Stomach smooth muscle (tissue), 2 donors: ENCODE measurements around the gene MAP3K5.

Experiments used
- H3K27ac ChIP-seq: one replicate; pipeline ENCODE4 v1.7.0; 2013; ENCODE audit warnings: mild to moderate bottlenecking, low read length, inconsistent platforms
- H3K27me3 ChIP-seq, 2 donors: one replicate each; pipeline ENCODE4 v1.7.0; 2013; ENCODE audit warnings: low read length in 2 of 2; ENCODE audit not compliant: insufficient read depth in 2 of 2, control insufficient read depth in 1 of 2
- H3K36me3 ChIP-seq, 2 donors: one replicate each; pipeline ENCODE4 v1.7.0; 2013; ENCODE audit warnings: low read length in 2 of 2; ENCODE audit not compliant: control insufficient read depth in 2 of 2, insufficient read depth in 2 of 2
- H3K4me1 ChIP-seq: one replicate; pipeline ENCODE4 v1.7.0; 2013; ENCODE audit warnings: low read length; ENCODE audit not compliant: control insufficient read depth, insufficient read depth
- H3K4me3 ChIP-seq, 2 donors: one replicate each; pipeline ENCODE4 v1.7.0; 2013; ENCODE audit warnings: low read length in 2 of 2
- H3K9ac ChIP-seq, 2 donors: one replicate each; pipeline ENCODE4 v1.7.0; 2013; ENCODE audit warnings: low read length in 2 of 2, mild to moderate bottlenecking in 1 of 2
- H3K9me3 ChIP-seq, 2 donors: one replicate each; pipeline ENCODE4 v1.7.0; 2013; ENCODE audit warnings: low read length in 2 of 2; ENCODE audit not compliant: control insufficient read depth in 2 of 2
- donor health status: healthy.
- donor health status: Pancreatic carcinoma.

MAP3K5 gene

DNA sequence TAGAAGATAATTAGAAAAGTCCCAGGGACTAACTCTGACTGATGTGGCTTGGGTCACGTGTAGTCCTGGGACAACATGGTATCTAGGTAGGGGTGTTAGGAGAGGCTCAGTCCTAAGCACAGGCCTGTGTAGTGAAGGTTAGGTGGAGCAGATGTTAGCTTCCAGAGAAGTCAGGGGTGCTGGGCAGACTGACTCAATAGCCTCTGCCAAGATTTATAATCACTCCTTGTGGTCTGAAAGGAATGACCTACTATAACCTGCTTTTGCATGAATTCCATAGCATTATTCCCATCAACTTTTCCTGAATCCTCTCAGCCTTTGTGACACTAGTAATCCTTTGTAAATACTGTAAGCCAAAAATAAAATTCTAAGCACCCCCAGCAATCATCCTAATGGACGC lies 19.9 kb upstream of the MAP3K5 start:
- Histone ChIP-seq H3K27ac (no peak overlapping the region), H3K9me3 (no peaks in the 10 kb centered on the region)

DNA sequence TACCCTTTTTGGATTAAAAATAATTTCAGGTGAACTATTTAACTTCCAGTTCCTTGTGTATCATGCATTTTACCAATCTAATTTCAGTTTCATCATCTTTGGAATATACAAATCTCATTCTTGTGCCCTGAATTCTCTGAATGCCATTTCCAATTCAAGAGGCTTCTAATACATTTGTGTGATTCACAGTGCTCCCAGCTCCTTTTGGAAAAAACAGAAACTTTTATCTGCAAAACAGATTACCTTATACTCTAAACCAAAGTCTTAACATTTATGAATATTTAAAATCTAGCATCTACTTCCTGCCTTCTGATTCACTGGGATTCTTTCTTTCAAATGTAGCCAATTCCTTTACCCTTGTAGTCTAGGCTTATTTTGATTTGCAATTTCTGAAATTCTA lies 19.0 kb upstream of the MAP3K5 start:
- H3K4me3 ChIP-seq = no peak overlapping the region
- H3K4me1 ChIP-seq = no peaks in the 10 kb centered on the region
- H3K9ac ChIP-seq = no peak overlapping the region
- H3K36me3 ChIP-seq = no peaks in the 10 kb centered on the region
- no peaks in the 10 kb centered on the region for H3K9me3 ChIP-seq
- no peak overlapping the region for H3K27ac ChIP-seq
- H3K27me3 ChIP-seq = no peaks in the 10 kb centered on the region

More for the DNA sequence above, 19.9 kb upstream of the MAP3K5 start:
- H3K4me1 ChIP-seq = no peaks in the 10 kb centered on the region
- no peaks in the 10 kb centered on the region for H3K36me3 ChIP-seq
- H3K9ac ChIP-seq = no peak overlapping the region
- no peaks in the 10 kb centered on the region for H3K27me3 ChIP-seq
- H3K4me3 ChIP-seq = no peak overlapping the region

DNA sequence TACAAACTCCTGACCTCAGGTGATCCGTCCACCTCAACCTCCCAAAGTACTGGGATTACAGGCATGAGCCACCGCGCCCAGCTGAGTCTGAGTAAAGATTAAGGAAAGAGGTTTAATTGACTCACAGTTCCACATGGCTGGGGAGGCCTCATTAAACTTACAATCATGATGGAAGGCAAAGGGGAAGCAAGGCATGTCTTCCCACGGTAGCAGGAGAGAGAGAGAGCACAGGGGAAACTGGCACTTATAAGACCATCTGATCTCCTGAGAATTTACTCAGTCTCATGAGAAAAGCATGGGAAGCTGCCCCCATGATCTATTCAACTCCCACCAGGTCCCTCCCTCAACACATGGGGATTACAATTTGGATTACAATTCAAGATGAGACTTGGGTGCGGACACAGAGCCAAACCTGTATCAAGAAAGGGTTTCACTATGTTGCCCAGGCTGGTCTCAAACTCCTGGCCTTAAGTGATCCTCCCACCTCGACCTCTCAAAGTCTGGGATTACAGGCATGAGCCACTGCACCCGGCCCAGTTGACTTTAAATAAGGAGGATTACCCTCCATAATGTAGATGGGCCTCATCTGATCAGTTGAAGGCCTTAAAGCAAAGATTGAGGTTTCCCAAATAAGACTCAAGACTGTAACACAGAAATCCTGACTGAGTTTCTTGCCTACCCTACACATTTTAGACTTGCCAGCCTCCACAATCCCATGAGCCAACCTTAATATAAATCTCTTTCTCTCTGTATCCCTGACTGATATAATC lies 17.0 kb upstream of the MAP3K5 start:
- Histone ChIP-seq H3K4me1 (no peaks in the 10 kb centered on the region), H3K27ac (no peak overlapping the region), H3K9ac (no peak overlapping the region), H3K9me3 (no peaks in the 10 kb centered on the region), H3K27me3 (no peaks in the 10 kb centered on the region), H3K4me3 (no peak overlapping the region), H3K36me3 (no peaks in the 10 kb centered on the region)

- H3K4me3 ChIP-seq = no peak overlapping the region
- H3K9me3 ChIP-seq = no peaks in the 10 kb centered on the region
- no peak overlapping the region for H3K9ac ChIP-seq
- no peaks in the 10 kb centered on the region for H3K36me3 ChIP-seq
- H3K4me1 ChIP-seq = no peaks in the 10 kb centered on the region
- no peak overlapping the region for H3K27ac ChIP-seq
- no peaks in the 10 kb centered on the region for H3K27me3 ChIP-seq
Measured at GRCh38 chr6:136803608-136804007, 11.3 kb upstream of the MAP3K5 start.

DNA sequence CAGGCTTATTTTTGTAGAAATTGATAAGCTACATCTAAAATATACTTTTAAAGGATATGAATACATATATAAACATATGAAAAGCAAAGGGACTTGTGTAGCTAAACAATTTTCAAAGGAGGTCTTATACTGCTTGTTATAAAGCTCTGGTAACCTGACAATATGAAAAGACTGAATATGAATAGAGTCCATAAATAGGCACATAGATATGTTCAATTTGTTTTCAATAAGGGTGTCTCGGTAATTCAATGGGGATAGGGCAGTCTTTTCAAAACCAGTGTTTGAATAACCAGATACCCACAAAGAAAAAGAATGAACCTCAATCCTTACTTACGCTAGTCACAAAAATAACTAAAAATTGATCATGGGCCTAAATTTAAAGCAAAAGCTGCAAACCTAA lies 9.3 kb upstream of the MAP3K5 start:
- H3K9ac ChIP-seq = no peak overlapping the region
- H3K36me3 ChIP-seq = no peaks in the 10 kb centered on the region
- H3K4me1 ChIP-seq = no peaks in the 10 kb centered on the region
- no peaks in the 10 kb centered on the region for H3K9me3 ChIP-seq
- no peak overlapping the region for H3K4me3 ChIP-seq
- no peak overlapping the region for H3K27ac ChIP-seq
- H3K27me3 ChIP-seq = no peaks in the 10 kb centered on the region

DNA sequence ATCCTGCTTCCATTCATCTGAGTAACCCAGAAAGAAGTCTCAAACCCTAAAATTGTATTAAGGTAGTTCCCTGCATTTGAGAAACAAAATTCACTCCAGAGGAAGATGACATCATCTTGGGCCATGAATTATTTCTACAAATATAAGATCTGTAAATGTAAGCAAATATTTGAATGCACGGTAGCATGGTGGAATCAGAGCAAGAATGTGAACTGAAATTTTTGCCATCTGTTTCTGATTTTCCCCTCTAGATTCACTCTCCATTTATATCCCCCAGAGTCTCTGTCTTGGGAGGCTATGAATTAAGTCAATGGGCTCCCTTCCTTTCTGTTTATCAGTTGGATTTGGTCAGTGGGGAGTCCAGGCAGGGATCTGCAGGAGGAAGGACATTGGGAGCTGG lies 5.8 kb upstream of the MAP3K5 start:
- H3K9me3 ChIP-seq = no peaks in the 10 kb centered on the region

DNA sequence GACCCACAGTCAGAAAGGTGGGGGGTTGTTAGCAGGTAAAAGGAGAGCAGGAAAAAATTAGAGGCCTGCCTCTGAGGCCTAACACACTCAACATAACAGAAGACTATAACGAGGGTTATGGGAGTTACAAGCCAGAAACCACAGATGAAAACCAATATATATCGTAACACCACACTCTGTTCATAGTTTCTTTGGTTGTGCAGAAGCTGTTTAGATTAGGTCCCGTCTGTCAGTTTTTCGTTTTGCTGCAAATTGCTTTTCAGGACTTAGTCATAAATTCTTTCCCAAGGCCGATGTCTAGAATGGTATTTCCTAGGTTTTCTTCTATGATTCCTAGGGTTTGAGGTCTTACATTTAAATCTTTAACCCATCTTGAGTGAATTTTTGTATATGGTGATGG lies 3.7 kb upstream of the MAP3K5 start:
- no peak overlapping the region for H3K9ac ChIP-seq
- no peaks in the 10 kb centered on the region for H3K27me3 ChIP-seq

More for the DNA sequence above, 5.8 kb upstream of the MAP3K5 start:
- H3K36me3 ChIP-seq = no peaks in the 10 kb centered on the region
- H3K4me3 ChIP-seq = no peak overlapping the region
- H3K9ac ChIP-seq = no peak overlapping the region
- no peak overlapping the region for H3K27ac ChIP-seq
- no peaks in the 10 kb centered on the region for H3K4me1 ChIP-seq
- H3K27me3 ChIP-seq = no peaks in the 10 kb centered on the region

DNA sequence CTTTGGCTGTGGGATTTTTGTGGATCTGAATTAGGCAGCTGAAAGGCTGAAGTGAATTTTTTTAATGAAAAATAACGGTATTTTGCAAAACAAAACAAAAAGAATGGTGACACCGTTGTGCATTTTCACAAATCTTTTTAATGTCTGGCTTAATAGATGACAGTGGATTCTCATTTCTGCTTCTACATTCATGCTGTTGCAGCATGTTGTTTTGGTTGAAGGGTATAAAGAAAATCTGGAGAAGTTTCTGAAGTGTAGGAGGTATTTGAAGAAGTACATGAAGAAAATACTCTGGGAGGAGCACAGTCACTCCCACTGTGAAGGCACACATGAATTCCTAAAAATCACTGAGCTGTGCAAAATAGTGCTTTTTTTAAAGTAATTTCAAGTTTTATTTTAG lies 3.1 kb upstream of the MAP3K5 start:
- no peaks in the 10 kb centered on the region for H3K4me1 ChIP-seq
- no peak overlapping the region for H3K9ac ChIP-seq
- no peak overlapping the region for H3K27ac ChIP-seq
- no peaks in the 10 kb centered on the region for H3K27me3 ChIP-seq
- H3K36me3 ChIP-seq = no peaks in the 10 kb centered on the region
- no peaks in the 10 kb centered on the region for H3K9me3 ChIP-seq
- no peak overlapping the region for H3K4me3 ChIP-seq

More for the DNA sequence above, 3.7 kb upstream of the MAP3K5 start:
- Histone ChIP-seq H3K4me1 (no peaks in the 10 kb centered on the region), H3K9me3 (no peaks in the 10 kb centered on the region), H3K36me3 (no peaks in the 10 kb centered on the region), H3K4me3 (no peak overlapping the region), H3K27ac (no peak overlapping the region)

GRCh38 chr6:136793363-136793762 lies 1.1 kb upstream of the MAP3K5 start:
- Histone ChIP-seq H3K9ac (peak overlapping the region; percentile 84 to 89), H3K4me3 (peak overlapping the region; percentile 92), H3K9me3 (no peaks in the 10 kb centered on the region), H3K36me3 (no peaks in the 10 kb centered on the region), H3K27me3 (no peaks in the 10 kb centered on the region), H3K4me1 (peaks cover 6% of the 10 kb centered on the region), H3K27ac (peak overlapping the region; percentile 82)

DNA sequence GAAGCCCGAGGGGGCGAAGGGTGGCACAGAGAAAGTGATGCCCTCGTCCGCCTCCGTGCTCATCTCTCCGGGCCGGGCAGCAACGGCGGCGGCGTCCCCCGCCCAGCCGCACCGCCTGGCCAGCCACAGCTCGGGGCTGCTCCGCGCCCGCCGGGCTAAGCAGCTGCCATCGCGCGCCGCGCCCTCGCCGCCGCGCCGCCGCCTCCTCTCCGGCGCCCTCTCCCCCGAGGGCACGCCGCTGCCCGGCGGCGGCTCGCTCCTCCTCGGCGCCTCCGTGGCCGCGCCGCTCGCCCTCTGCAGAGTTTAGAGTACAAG lies 225 bp downstream of the MAP3K5 start:
- Histone ChIP-seq H3K4me1 (peaks cover 6% of the 10 kb centered on the region), H3K27me3 (no peaks in the 10 kb centered on the region), H3K9ac (peak overlapping the region; percentile 0 to 63), H3K9me3 (no peaks in the 10 kb centered on the region), H3K4me3 (peak overlapping the region; percentile 82 to 92), H3K27ac (no peak overlapping the region), H3K36me3 (no peaks in the 10 kb centered on the region)

DNA sequence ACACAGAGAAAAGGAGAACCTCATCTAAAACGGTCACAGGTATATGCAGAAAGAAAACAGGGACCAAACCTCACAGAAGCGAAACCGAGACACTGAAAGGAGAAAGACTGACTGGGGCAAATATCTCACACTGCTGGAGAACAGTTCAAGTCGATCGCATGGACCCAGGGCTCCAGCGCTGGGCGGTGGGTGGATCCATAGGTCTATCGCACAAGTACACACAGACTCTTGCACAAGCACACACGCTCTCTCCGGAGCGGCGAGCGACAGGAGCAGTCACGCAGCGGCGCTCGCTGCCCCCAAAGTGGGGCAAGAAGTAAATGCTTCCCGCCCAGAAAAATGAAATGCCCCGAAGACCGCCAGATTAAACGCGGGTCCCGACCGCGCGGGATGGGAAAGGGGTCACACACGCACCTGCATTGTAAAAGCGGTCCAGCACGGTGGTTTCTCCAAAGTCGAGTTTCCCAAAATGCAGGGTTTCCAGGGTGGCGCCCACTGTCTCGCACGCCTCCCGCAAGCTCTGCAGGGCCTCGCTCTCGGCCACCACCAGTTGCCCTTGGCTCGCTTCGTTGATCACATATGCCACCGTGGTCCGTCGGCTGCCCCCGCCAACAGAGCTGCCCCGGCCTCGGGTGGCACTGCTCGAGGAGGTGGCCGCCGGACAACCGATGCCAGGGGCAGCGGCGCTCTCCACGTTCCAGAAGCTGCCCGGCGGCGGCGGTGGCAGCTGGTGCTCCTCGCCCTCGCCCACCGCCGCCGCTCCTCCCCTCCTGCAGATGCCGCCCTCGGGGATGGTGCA lies 782 bp downstream of the MAP3K5 start:
- H3K27me3 ChIP-seq = no peaks in the 10 kb centered on the region
- no peaks in the 10 kb centered on the region for H3K9me3 ChIP-seq
- peaks cover 6% of the 10 kb centered on the region for H3K4me1 ChIP-seq
- no peaks in the 10 kb centered on the region for H3K36me3 ChIP-seq
- peak overlapping the region; percentile 82 to 92 for H3K4me3 ChIP-seq
- peak overlapping the region; percentile 43 for H3K27ac ChIP-seq
- H3K9ac ChIP-seq = peak overlapping the region; percentile 0 to 63
